Measurements from ENCODE around the gene ITPKB.

DNA sequence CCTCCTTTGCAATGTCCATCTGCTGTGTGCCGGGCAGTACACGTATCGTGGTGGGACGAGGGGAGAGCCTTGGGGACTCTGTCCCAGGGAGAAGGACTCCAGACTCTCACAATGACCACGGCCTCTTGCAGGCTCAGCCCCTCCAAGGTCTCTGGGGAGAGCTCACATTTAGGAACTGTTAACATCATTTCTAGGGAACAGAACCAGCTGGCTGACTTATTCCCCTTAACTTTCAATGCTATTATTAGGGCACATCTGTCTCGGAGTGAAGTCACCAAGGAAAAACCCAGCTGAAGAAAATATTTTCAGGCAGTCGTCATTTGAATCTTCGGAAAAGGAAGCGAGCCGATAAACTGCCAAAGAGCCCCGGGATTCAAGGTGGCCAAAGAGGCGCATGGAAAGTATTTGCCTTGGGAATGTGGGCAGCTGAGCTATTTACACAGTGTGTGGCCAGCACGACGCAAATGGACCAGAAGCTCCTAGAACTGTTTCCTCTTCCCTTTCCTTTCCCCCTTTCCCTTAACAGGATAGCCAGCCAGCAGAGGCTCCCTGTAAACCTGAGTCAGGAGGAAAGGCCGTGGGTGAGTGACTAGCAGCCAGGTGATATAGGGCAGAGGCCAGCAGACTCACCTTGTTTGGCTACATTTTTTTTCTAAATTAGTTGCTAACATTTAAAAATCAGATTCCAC, 74.5 kb downstream of the ITPKB start:
- TF ChIP-seq EP300 (IDR thresholded peaks at IDR 0.05; ENCODE audit: borderline replicate concordance): no peak
- no peak for TF ChIP-seq RAD21 (IDR thresholded peaks at IDR 0.05; ENCODE audit: low read depth)
- no peak for TF ChIP-seq USF1 (IDR thresholded peaks at IDR 0.05)
- TF ChIP-seq TAF1 (IDR thresholded peaks at IDR 0.05; ENCODE audit: low read depth): no peak
- TF ChIP-seq TEAD4 (IDR thresholded peaks at IDR 0.05): no peak
- TF ChIP-seq CEBPB (IDR thresholded peaks at IDR 0.05): no peak
- TF ChIP-seq, protein P1, sequence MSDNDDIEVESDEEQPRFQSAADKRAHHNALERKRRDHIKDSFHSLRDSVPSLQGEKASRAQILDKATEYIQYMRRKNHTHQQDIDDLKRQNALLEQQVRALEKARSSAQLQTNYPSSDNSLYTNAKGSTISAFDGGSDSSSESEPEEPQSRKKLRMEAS (IDR thresholded peaks at IDR 0.05): no peak
- no peak for TF ChIP-seq ZBTB7A (IDR thresholded peaks at IDR 0.05; ENCODE audit: low read depth)
- TF ChIP-seq CREB1 (IDR thresholded peaks at IDR 0.05; ENCODE audit: low read depth): no peak
- TF ChIP-seq, protein P2, sequence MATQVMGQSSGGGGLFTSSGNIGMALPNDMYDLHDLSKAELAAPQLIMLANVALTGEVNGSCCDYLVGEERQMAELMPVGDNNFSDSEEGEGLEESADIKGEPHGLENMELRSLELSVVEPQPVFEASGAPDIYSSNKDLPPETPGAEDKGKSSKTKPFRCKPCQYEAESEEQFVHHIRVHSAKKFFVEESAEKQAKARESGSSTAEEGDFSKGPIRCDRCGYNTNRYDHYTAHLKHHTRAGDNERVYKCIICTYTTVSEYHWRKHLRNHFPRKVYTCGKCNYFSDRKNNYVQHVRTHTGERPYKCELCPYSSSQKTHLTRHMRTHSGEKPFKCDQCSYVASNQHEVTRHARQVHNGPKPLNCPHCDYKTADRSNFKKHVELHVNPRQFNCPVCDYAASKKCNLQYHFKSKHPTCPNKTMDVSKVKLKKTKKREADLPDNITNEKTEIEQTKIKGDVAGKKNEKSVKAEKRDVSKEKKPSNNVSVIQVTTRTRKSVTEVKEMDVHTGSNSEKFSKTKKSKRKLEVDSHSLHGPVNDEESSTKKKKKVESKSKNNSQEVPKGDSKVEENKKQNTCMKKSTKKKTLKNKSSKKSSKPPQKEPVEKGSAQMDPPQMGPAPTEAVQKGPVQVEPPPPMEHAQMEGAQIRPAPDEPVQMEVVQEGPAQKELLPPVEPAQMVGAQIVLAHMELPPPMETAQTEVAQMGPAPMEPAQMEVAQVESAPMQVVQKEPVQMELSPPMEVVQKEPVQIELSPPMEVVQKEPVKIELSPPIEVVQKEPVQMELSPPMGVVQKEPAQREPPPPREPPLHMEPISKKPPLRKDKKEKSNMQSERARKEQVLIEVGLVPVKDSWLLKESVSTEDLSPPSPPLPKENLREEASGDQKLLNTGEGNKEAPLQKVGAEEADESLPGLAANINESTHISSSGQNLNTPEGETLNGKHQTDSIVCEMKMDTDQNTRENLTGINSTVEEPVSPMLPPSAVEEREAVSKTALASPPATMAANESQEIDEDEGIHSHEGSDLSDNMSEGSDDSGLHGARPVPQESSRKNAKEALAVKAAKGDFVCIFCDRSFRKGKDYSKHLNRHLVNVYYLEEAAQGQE (IDR thresholded peaks at IDR 0.05; ENCODE audit: low read depth): no peak
- no peak for TF ChIP-seq YY1 (IDR thresholded peaks at IDR 0.05; ENCODE audit: low read depth)
- no peak for TF ChIP-seq NFIC (IDR thresholded peaks at IDR 0.05)
- TF ChIP-seq EGR1 (IDR thresholded peaks at IDR 0.05): no peak
- TF ChIP-seq FOXM1 (IDR thresholded peaks at IDR 0.05; ENCODE audit: borderline replicate concordance, low read depth): no peak
